Measurements from ENCODE around the gene KMT2E. TPM values are rescaled to one million over a fixed set of nuclear protein-coding genes. Genes with fewer than 3 reads are reported as not detected.

KMT2E gene
- total RNA-seq, 2 experiments from 2014 or later = 50.1 to 72.8 TPM

DNA sequence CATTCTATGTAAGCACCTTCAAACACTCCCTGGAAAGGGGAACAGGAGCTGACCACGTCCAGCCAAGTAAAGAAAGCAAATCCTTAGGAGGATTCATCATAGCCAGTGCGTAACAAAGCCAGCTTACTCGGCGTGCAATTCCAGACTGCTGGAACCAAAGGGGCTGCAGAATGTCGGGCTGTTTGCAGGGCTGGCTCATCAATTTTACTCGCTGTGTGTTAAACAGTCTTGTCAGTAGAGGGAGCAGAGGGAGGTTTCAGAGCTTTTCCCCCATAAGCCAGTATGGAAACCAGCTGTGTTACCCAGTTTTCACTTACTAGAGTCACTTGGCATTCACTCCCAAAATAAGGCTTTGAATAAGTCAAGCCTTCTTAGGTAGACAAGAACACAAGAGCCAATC lies 127.1 kb downstream of the KMT2E start:
- no peaks in the 10 kb centered on the region for H3K4me1 ChIP-seq (ENCODE audit: insufficient read depth, low read length, poor library complexity, severe bottlenecking)
- intact Hi-C loops (cut with micrococcal nuclease; ENCODE audit: unreplicated experiment) = loop anchor here (10.0 kb wide), 1 partner anchor 284 kb away; no protein-coding TSS in a partner anchor
- no TSS peak for BruUV-seq (replicated peaks)
- H4K20me1 ChIP-seq (ENCODE audit: insufficient read depth, low read length) = no peaks in the 10 kb centered on the region
- POLR2A ChIA-PET = no interaction called here
- CTCF ChIA-PET (ENCODE audit: unreplicated experiment) = interaction anchor here (0.7 kb wide), 1 partner anchor 19 kb away, joined by 4 read pairs; no protein-coding TSS in a partner anchor
- H2AFZ ChIP-seq (ENCODE audit: low read length) = no peak overlapping the region
- no peaks in the 10 kb centered on the region for H3K9me3 ChIP-seq (ENCODE audit: low read length)
- H3K4me2 ChIP-seq (ENCODE audit: low read length) = no peak overlapping the region
- no peak overlapping the region for H3K4me3 ChIP-seq (ENCODE audit: low read depth, low read length, poor library complexity, severe bottlenecking)
- H3K36me3 ChIP-seq (ENCODE audit: insufficient read depth, low read length) = peaks cover 23% of the 10 kb centered on the region
- peak; percentile 23 for DNase-seq (ENCODE audit: low spot score)
- H3K79me2 ChIP-seq (ENCODE audit: insufficient read depth, low read depth, low read length) = no peaks in the 10 kb centered on the region
- no peaks in the 10 kb centered on the region for H3K9me2 ChIP-seq (ENCODE audit: insufficient read depth, low read length)
- TF ChIP-seq, protein P1, sequence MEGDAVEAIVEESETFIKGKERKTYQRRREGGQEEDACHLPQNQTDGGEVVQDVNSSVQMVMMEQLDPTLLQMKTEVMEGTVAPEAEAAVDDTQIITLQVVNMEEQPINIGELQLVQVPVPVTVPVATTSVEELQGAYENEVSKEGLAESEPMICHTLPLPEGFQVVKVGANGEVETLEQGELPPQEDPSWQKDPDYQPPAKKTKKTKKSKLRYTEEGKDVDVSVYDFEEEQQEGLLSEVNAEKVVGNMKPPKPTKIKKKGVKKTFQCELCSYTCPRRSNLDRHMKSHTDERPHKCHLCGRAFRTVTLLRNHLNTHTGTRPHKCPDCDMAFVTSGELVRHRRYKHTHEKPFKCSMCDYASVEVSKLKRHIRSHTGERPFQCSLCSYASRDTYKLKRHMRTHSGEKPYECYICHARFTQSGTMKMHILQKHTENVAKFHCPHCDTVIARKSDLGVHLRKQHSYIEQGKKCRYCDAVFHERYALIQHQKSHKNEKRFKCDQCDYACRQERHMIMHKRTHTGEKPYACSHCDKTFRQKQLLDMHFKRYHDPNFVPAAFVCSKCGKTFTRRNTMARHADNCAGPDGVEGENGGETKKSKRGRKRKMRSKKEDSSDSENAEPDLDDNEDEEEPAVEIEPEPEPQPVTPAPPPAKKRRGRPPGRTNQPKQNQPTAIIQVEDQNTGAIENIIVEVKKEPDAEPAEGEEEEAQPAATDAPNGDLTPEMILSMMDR (conservative IDR thresholded peaks at IDR 0.05; ENCODE audit: low read length) = peak; percentile 64
- TF ChIP-seq EZH2phosphoT487 (IDR thresholded peaks at IDR 0.05; ENCODE audit: borderline replicate concordance, low read depth, low read length) = no peak
- H3K27ac ChIP-seq (ENCODE audit: low read depth, low read length, poor library complexity, severe bottlenecking) = no peak overlapping the region

DNA sequence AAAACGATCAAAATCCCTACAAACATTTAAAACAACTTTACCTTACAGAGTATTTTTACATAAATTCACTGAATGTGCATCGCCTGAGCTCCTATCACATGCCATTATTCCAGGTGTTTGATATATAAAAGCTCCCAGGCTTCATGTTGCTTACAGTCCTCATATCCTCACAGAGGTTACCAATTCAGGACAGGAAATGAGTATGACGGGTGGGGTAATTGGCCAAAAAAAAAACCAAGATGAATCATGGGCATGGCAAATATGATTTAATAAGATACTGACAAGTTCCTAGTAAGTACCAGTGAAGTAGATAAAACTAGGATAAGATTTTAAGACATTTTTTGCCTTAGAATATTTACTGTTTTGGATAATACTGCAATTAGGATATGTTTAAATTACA lies 135.8 kb downstream of the KMT2E start:
- Histone ChIP-seq H3K36me3 (ENCODE audit: insufficient read depth, low read length) (0 out of 2 replicates have a peak, but pooled peaks cover 2% of the 10 kb centered on the region), H3K9me3 (ENCODE audit: low read length) (no peaks in the 10 kb centered on the region), H3K4me3 (ENCODE audit: low read depth, low read length, poor library complexity, severe bottlenecking) (no peak overlapping the region), H3K4me2 (ENCODE audit: low read length) (no peak overlapping the region), H4K20me1 (ENCODE audit: insufficient read depth, low read length) (no peaks in the 10 kb centered on the region), H2AFZ (ENCODE audit: low read length) (no peak overlapping the region), H3K27ac (ENCODE audit: low read depth, low read length, poor library complexity, severe bottlenecking) (no peak overlapping the region), H3K9me2 (ENCODE audit: insufficient read depth, low read length) (no peaks in the 10 kb centered on the region), H3K4me1 (ENCODE audit: insufficient read depth, low read length, poor library complexity, severe bottlenecking) (no peaks in the 10 kb centered on the region), H3K79me2 (ENCODE audit: insufficient read depth, low read depth, low read length) (no peaks in the 10 kb centered on the region)
- DNase-seq (ENCODE audit: low spot score) = no peak
- POLR2A ChIA-PET = no interaction called here
- no peak for TF ChIP-seq EZH2phosphoT487 (IDR thresholded peaks at IDR 0.05; ENCODE audit: borderline replicate concordance, low read depth, low read length)
- TF ChIP-seq, protein P1 (conservative IDR thresholded peaks at IDR 0.05; ENCODE audit: low read length) = no peak
- no TSS peak for BruUV-seq (replicated peaks)
- CTCF ChIA-PET (ENCODE audit: unreplicated experiment) = no interaction called here
- intact Hi-C loops (cut with micrococcal nuclease; ENCODE audit: unreplicated experiment) = loop anchor here (5.0 to 10.0 kb wide), 3 partner anchors 187 to 435 kb away; partner anchors contain the start of gene EFCAB10

DNA sequence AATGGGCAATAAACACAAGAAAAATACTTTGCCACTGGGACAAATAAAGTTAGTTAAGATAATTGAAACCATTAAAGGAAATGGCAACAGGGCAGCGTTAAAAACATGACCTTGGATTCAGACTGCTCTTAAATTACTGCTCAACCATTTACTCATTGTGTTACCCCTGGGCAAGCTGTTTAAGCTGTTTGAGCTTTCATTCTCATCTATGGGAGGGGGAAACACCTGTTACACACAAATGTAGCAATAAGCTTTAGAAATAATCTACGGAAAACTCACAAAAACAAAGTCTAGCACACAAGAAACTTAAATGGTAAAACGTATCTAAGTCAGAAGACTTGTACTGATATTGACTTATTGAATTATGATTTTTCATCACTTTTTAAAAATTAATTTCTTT lies 137.1 kb downstream of the KMT2E start:
- Histone ChIP-seq H3K4me1 (ENCODE audit: insufficient read depth, low read length, poor library complexity, severe bottlenecking) (no peaks in the 10 kb centered on the region), H3K9me3 (ENCODE audit: low read length) (no peaks in the 10 kb centered on the region), H3K9me2 (ENCODE audit: insufficient read depth, low read length) (no peaks in the 10 kb centered on the region), H3K4me2 (ENCODE audit: low read length) (no peak overlapping the region), H3K27ac (ENCODE audit: low read depth, low read length, poor library complexity, severe bottlenecking) (no peak overlapping the region), H3K36me3 (ENCODE audit: insufficient read depth, low read length) (no peaks in the 10 kb centered on the region), H4K20me1 (ENCODE audit: insufficient read depth, low read length) (no peaks in the 10 kb centered on the region), H2AFZ (ENCODE audit: low read length) (no peak overlapping the region), H3K79me2 (ENCODE audit: insufficient read depth, low read depth, low read length) (no peaks in the 10 kb centered on the region), H3K4me3 (ENCODE audit: low read depth, low read length, poor library complexity, severe bottlenecking) (no peak overlapping the region)
- TF ChIP-seq EZH2phosphoT487 (IDR thresholded peaks at IDR 0.05; ENCODE audit: borderline replicate concordance, low read depth, low read length) = no peak
- TF ChIP-seq, protein P1 (conservative IDR thresholded peaks at IDR 0.05; ENCODE audit: low read length) = no peak
- POLR2A ChIA-PET = no interaction called here
- no peak for DNase-seq (ENCODE audit: low spot score)
- CTCF ChIA-PET (ENCODE audit: unreplicated experiment) = no interaction called here
- BruUV-seq (replicated peaks) = no TSS peak
- intact Hi-C loops (cut with micrococcal nuclease; ENCODE audit: unreplicated experiment) = loop anchor here (5.0 to 10.0 kb wide), 2 partner anchors 186 to 434 kb away; partner anchors contain the start of gene EFCAB10
